Body of pancreas (tissue), 4 donors: ENCODE results near the gene TMEM234.

Source experiments
- POLR2A ChIP-seq, 3 donors: fragments of 450-650 bp; IDR thresholded peaks; one replicate each; pipeline ENCODE4 v1.6.1; 2016; ENCODE audit warnings: antibody characterized with exemption in 3 of 3, mild to moderate bottlenecking in 2 of 3
- TF ChIP-seq, protein P1 (sequence below), 7 experiments: fragments of 450-650 bp in 4 of 7; fragments of 200-600 bp in 3 of 7; sonication (generic) in 3 of 7; IDR thresholded peaks; one replicate each; pipeline ENCODE4 v1.5.1; 2016 to 2019; ENCODE audit warnings: antibody characterized with exemption in 7 of 7

DNA sequence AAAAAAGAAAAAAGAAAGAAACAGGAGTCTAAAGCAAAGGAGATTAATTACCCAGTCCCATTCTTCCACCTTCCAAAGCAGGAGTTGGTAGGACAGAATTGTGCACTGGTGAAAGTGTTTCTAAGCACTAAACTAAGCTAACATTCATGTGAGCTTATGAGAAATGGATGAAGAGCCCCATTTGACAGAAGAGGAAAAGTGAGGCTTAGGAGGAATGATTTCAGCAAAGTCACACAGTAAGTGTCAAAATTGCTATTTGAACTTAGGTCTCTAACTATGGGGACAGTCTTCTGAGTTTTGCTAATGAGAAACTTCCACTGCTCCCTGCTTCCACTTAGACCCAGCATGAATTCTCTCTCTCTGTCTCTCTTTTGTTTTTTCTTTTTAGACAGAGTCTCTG is 47.6 kb upstream of the TMEM234 start:
- TF ChIP-seq, protein P1, sequence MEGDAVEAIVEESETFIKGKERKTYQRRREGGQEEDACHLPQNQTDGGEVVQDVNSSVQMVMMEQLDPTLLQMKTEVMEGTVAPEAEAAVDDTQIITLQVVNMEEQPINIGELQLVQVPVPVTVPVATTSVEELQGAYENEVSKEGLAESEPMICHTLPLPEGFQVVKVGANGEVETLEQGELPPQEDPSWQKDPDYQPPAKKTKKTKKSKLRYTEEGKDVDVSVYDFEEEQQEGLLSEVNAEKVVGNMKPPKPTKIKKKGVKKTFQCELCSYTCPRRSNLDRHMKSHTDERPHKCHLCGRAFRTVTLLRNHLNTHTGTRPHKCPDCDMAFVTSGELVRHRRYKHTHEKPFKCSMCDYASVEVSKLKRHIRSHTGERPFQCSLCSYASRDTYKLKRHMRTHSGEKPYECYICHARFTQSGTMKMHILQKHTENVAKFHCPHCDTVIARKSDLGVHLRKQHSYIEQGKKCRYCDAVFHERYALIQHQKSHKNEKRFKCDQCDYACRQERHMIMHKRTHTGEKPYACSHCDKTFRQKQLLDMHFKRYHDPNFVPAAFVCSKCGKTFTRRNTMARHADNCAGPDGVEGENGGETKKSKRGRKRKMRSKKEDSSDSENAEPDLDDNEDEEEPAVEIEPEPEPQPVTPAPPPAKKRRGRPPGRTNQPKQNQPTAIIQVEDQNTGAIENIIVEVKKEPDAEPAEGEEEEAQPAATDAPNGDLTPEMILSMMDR (IDR thresholded peaks at IDR 0.05) = no peak
- TF ChIP-seq POLR2A (IDR thresholded peaks at IDR 0.05) = no peak
